HT-29 (cell line): ENCODE results near the gene FUT4. TPM values are rescaled to one million over a fixed set of nuclear protein-coding genes. Genes with fewer than 3 reads are reported as not detected.
"Not testable (repeated sequence)": the region's sequence is repeated elsewhere in the genome, so short reads cannot be mapped to it uniquely, and the experiment has no call there.

Source experiments
- DNase-seq: peaks from one replicate; pipeline ENCODE4 v3.0.0-alpha.2; 2015; ENCODE audit warnings: low spot score
- total RNA-seq: library from RNA; depleted of rRNA; stranded (reverse); fragments of >200 nt; shearing (Covaris generic); gene quantifications from 2 replicates; pipeline ENCODE4 v1.2.3, GENCODE V29; 2014; rRNA removed

Gene FUT4
- 54.4 and 55.1 TPM in 2 replicates for total RNA-seq

- peak; percentile 99 for DNase-seq
Measured at GRCh38 chr11:94543695-94544645, at the start of gene FUT4. Gene FUT4 (plus strand): TSS chr11:94543921. CDS start chr11:94544134, 213 bp downstream.

- DNase-seq, result no peak
Measured at GRCh38 chr11:94494126-94494680, 49.5 kb upstream of the FUT4 start.

GRCh38 chr11:94500181-94500580, 43.5 kb upstream of the FUT4 start:
- no peak for DNase-seq

GRCh38 chr11:94501522-94501921, 42.2 kb upstream of the FUT4 start:
- DNase-seq, result no peak

- peak; percentile 85 for DNase-seq
Measured at GRCh38 chr11:94504689-94505293, 38.9 kb upstream of the FUT4 start.

- not testable (repeated sequence) for DNase-seq
Measured at GRCh38 chr11:94506513-94506912, 37.2 kb upstream of the FUT4 start.

GRCh38 chr11:94507485-94507884, 36.2 kb upstream of the FUT4 start:
- no peak for DNase-seq

GRCh38 chr11:94511932-94512781, 31.6 kb upstream of the FUT4 start, which contains the start of gene C11orf97:
Gene C11orf97 (plus strand): TSS chr11:94512461. CDS start chr11:94512529, 68 bp downstream.
- DNase-seq, result peak; percentile 36

- no peak for DNase-seq
Measured at GRCh38 chr11:94513091-94513490, 30.6 kb upstream of the FUT4 start.

GRCh38 chr11:94515398-94515797, 28.3 kb upstream of the FUT4 start:
- DNase-seq, result no peak

- DNase-seq, result no peak
Measured at GRCh38 chr11:94516725-94517124, 27.0 kb upstream of the FUT4 start.

- DNase-seq, result no peak
Measured at GRCh38 chr11:94518300-94518699, 25.4 kb upstream of the FUT4 start.

- DNase-seq, result peak; percentile 77
Measured at GRCh38 chr11:94519478-94520084, 24.1 kb upstream of the FUT4 start.

GRCh38 chr11:94521684-94522083, 22.0 kb upstream of the FUT4 start:
- peak; percentile 79 for DNase-seq

- DNase-seq, result no peak
Measured at GRCh38 chr11:94524341-94524740, 19.4 kb upstream of the FUT4 start.

GRCh38 chr11:94525546-94526324, 18.0 kb upstream of the FUT4 start:
- DNase-seq, result peak; percentile 87

- no peak for DNase-seq
Measured at GRCh38 chr11:94526645-94527438, 16.9 kb upstream of the FUT4 start.

GRCh38 chr11:94528551-94528950, 15.2 kb upstream of the FUT4 start:
- no peak for DNase-seq

- DNase-seq, result no peak
Measured at GRCh38 chr11:94532211-94532610, 11.5 kb upstream of the FUT4 start.
